Right cardiac atrium (tissue), 5 donors: ENCODE measurements around the gene ADGRD1. TPM values are rescaled to one million over a fixed set of nuclear protein-coding genes. Genes with fewer than 3 reads are reported as not detected.

Experiments used
- ATAC-seq, 2 donors: fragments of 200-7000 bp; cut with Tn5 transposase; one replicate each; pipeline versions ENCODE4 v1.8.0 to v1.9.1; 2020; ENCODE audit warnings: moderate library complexity in 2 of 2, mild to moderate bottlenecking in 1 of 2
- DNase-seq, 3 donors: peaks; one replicate each; pipeline ENCODE4 v3.0.0-alpha.2; 2020
- H3K27ac ChIP-seq: one replicate; pipeline ENCODE4 v1.5.1; 2013; ENCODE audit warnings: mild to moderate bottlenecking, low read length, control low read depth, moderate library complexity
- H3K27me3 ChIP-seq: one replicate; pipeline ENCODE4 v1.6.1; 2013; ENCODE audit not compliant: control insufficient read depth, insufficient read depth
- H3K4me1 ChIP-seq: one replicate; pipeline ENCODE4 v1.6.1; 2013; ENCODE audit warnings: low read length; ENCODE audit not compliant: control insufficient read depth, insufficient read depth
- H3K4me3 ChIP-seq: one replicate; pipeline ENCODE4 v1.5.1; 2013; ENCODE audit warnings: low read length, control low read depth
- H3K9me3 ChIP-seq: one replicate; pipeline ENCODE4 v1.6.1; 2013; ENCODE audit warnings: low read length; ENCODE audit not compliant: control insufficient read depth
- WGBS: extraction: QIAGEN DNeasy Blood & Tissue Kit; methylation state at CpG from one replicate; pipeline ENCODE4 v1.1.7; 2013; 5-methylcytosine and 5-hydroxymethylcytosine counted together
- intact Hi-C, 4 donors: fragments of 100-400 bp; cut with DNase I; formaldehyde crosslinking; loops; one replicate each; pipeline versions ENCODE4 v1.11.0 to v1.14.0; 2022 to 2023
- polyA plus RNA-seq: library from polyadenylated mRNA; stranded (reverse); fragments of 200-250 nt; gene quantifications from one replicate; pipeline ENCODE4 v1.2.3, GENCODE V29; 2013
- total RNA-seq, 4 donors: library from RNA; stranded (reverse); fragmentation: NEBNext Ultra II Directional; extraction: Animal tissue kit (Norgen Biotek cat#: 25700); gene quantifications; one replicate each; pipeline ENCODE4 v1.2.1, GENCODE V29; 2021
- donor health status: healthy with polysubstance abuse.
- donor health status: DM: no; HTN: yes; CAD: no.
- donor health status: DM: no; HTN: no; CAD: no.
- donor health status: DM: no; HTN: yes; CAD: no; lungs with severe emphysema.
- donor health status: DM: yes; HTN: yes; CAD: no.

The ADGRD1 gene
- total and polyA plus RNA-seq, 5 donors = 50.0 to 386 (median 234) TPM

DNA sequence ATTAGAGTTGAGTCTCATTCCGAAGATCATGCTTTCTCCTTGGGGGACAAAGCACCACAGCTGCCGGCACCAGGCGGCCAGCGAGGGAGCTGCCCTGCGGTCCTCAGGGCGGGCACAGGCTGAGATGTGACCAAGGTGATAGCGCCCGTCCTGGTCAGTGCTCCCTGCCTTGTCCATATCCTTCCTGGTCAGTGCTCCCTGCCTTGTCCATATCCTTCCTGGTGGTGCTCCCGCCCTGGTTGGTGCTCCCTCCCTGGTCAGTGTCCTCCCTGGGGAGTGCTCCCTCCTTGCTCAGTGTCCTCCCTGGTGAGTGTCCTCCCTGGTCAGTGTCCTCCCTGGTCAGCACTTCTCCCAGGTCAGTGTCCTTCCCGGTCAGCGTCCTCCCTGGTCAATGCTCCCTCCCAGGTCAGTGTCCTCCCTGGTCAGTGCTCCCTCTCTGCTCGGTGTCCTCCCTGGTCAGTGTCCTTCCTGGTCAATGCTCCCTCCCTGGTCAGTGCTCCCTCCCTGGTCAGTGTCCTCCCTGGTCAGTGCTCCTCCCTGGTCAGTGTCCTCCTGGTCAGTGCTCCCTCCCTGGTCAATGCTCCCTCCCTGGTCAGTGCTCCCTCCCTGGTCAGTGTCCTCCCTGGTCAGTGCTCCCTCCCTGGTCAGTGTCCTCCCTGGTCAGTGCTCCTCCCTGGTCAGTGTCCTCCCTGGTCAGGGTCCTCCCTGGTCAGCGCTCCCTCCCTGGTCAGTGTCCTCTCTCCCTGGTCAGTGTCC lies 92.2 kb downstream of the ADGRD1 start:
- H3K9me3 ChIP-seq = no peaks in the 10 kb centered on the region

DNA sequence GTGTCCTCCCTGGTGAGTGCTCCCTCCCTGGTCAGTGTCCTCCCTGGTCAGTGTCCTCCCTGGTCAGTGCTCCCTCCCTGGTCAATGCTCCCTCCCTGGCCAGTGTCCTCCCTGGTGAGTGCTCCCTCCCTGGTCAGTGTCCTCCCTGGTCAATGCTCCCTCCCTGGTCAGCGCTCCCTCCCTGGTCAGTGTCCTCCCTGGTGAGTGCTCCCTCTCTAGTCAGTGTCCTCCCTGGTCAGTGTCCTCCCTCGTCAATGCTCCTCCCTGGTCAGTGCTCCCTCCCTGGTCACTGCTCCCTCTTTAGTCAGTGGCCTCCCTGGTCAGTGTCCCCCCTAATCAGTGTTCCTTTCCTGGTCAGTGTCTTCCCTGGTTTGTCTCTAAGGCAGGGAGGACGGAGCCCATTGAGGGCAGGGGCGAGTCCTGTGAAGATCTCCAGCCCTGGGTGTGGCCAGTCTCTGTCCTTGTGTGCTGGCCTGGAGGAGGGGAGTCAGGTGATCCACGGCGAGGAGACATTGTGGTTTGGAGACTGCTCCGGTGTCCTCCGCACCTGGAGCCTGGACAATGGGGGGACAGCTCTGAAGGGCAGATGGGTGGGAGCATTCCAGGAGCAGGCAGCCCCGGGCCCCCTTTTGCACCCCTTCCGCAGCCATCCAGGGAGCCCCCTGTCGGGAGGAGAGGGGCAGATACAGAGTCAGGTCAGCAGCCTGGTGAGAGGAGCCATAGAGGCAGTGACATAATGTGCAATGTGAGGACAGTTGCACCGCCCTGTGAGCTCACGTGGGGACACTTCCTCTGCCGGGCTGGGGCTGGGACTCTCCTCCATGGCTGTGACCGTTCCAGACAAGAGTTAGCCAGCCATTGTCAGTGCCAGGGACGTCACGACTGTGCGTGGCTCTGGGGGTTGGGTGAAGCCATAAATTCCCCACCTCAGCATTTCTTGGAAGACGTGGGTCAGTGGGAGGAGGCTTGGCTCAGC lies 93.4 kb downstream of the ADGRD1 start:
- 52% methylated on average over 19 of the region's 19 CpGs for WGBS
- Histone ChIP-seq H3K4me3 (no peak overlapping the region), H3K9me3 (no peaks in the 10 kb centered on the region), H3K4me1 (peaks cover 19% of the 10 kb centered on the region), H3K27me3 (no peaks in the 10 kb centered on the region), H3K27ac (no peak overlapping the region)
- DNase-seq = peak; percentile 73 to 87 (median 75)
- intact Hi-C loops = no loop called here
- peak; percentile 55 to 67 for ATAC-seq

More for the DNA sequence above, 92.2 kb downstream of the ADGRD1 start:
- intact Hi-C loops = no loop called here
- 95% methylated on average over 13 of the region's 13 CpGs for WGBS
- Histone ChIP-seq H3K27ac (no peak overlapping the region), H3K4me3 (no peak overlapping the region), H3K4me1 (peaks cover 19% of the 10 kb centered on the region), H3K27me3 (no peaks in the 10 kb centered on the region)
- DNase-seq = peak in 1 of 3 donors; percentile 42
- ATAC-seq = no peak

DNA sequence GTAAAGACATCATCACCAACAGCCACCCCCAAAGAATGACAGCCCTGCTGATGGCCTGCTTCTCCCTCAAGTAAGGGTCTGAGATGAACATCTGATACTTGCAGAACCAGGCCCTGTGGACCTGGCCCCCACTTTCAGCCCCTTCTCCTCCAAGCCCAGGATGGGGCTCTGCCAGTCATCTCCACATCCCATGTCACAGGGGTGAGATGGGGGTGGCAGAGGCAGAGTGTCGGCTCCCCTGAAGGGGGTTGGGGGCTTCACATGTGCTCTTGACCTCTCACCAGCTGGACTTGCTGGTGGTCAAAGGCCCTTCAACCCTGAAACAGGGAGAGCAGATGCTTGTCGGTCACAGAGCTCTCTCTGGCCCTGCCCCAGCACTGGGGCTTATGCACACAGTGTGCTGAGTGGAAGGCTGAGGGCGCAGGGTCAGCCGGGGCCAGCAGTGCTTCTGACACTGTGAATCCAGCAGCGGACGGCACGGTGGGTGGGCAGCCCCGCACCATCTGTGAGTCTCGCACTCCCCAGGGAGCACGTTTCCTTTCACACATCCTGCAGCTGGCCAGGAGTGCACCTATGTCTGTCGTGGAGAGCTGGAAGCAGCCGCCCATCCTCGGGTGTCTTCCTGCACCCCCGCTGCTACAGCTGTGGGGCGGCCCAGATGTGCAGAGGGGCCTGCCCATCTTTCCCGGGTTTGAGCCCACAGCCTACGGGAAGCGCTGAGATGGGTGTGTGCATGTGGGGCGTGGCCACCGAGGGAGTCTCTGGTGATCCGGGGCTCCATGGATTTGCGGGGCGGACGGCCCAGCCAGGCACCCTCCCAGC lies 94.3 kb downstream of the ADGRD1 start:
- H3K4me1 ChIP-seq = peaks cover 19% of the 10 kb centered on the region
- no peaks in the 10 kb centered on the region for H3K27me3 ChIP-seq
- H3K4me3 ChIP-seq = no peak overlapping the region
- intact Hi-C loops = no loop called here
- WGBS = 50% methylated on average over 24 of the region's 24 CpGs
- H3K9me3 ChIP-seq = no peaks in the 10 kb centered on the region
- no peak overlapping the region for H3K27ac ChIP-seq
- peak in 2 of 3 donors; percentile 62 to 73 for DNase-seq
- peak; percentile 21 to 25 for ATAC-seq

DNA sequence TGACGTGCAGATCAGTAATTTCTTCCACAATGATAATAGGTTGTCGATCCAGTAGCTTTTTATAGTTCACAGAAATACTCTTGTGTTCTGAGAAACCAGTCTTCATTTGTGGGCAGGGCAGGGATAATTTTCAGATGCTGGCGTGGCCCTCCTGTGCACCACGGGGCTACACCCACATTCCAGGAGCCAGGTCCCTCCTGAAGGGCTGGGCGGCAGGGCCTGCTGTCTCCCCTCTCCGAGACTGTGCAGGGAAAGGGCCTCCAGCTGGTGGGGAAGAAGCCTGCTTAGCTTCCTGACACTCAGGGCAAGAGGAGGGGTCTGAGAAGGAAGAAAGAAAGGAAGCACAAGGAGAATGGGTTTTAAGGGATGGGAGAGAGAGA lies 94.9 kb downstream of the ADGRD1 start:
- DNase-seq = peak in 1 of 3 donors; percentile 41
- Histone ChIP-seq H3K4me3 (no peak overlapping the region), H3K27me3 (no peaks in the 10 kb centered on the region), H3K9me3 (no peaks in the 10 kb centered on the region), H3K27ac (no peak overlapping the region), H3K4me1 (peaks cover 19% of the 10 kb centered on the region)
- no peak for ATAC-seq
- intact Hi-C loops = no loop called here
- WGBS = 49% methylated on average over 6 of the region's 6 CpGs

DNA sequence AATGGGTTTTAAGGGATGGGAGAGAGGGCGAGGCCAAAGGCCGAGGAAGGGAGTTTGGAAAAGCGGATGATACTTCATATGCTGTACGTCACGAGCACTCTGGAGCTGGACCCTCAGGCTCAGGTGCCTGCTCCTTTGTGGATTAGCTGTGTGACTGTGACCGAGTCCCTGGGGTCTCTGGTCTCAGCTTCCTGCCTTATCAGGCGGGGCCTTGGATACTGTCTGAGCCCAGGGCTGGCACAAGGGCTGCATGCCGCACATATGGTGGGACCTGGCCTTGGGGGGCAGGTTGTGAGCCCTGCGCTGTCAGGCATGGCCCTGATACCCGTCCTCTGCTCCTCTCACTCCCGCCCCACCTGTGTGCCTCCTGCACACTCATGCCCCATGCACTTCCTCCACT lies 95.3 kb downstream of the ADGRD1 start:
- 83% methylated on average over 11 of the region's 11 CpGs for WGBS
- H3K9me3 ChIP-seq = no peaks in the 10 kb centered on the region
- H3K27ac ChIP-seq = no peak overlapping the region
- H3K4me3 ChIP-seq = no peak overlapping the region
- intact Hi-C loops = no loop called here
- DNase-seq (peak in 1 of 3 donors; percentile 59), ATAC-seq (peak in 1 of 2 donors; percentile 5)
- H3K4me1 ChIP-seq = peaks cover 19% of the 10 kb centered on the region
- no peaks in the 10 kb centered on the region for H3K27me3 ChIP-seq

DNA sequence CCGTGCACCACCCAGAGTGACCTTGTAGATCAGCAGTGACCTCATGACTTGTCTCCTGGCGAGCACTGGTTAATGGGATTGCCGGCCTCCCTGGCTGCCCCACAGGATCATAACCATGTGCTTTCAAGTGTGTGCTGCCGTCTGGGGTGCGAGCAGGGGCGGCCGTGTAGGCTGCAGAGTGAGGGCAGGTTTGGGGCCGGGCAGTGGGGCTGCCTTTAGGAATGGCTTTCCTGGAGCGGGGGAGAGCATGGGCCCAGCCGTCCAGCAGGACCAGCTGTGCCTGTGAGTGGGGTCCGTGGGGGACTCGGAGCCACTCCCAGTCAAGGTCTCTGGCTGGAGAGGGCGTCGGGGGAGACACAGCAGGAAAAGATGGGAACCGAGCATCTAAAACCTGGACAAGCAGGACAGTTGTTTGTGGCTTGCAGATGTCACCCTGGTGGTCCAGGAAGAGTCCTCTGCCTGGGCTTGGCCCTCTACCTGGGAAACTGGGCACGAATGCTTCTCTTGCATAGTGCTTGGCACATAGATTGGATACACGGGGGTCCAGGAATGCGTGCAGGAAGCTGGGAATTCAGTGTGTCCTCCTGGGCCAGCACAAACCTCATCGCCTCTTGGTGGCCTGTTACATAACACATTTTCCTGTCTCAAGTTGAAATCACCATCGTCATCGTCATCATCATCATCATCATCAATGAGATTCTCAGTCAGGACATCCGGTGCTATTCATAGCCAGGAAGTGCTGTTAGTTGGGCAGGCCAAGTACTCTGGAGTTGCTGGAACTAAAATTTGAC lies 96.0 kb downstream of the ADGRD1 start:
- peak in 1 of 2 donors; percentile 4 for ATAC-seq
- H3K9me3 ChIP-seq = no peaks in the 10 kb centered on the region
- no peak overlapping the region for H3K4me3 ChIP-seq
- no peaks in the 10 kb centered on the region for H3K27me3 ChIP-seq
- 52% methylated on average over 22 of the region's 22 CpGs for WGBS
- peak overlapping the region; percentile 52 for H3K27ac ChIP-seq
- peak in 2 of 3 donors; percentile 46 to 48 for DNase-seq
- intact Hi-C loops = no loop called here
- peaks cover 19% of the 10 kb centered on the region for H3K4me1 ChIP-seq

DNA sequence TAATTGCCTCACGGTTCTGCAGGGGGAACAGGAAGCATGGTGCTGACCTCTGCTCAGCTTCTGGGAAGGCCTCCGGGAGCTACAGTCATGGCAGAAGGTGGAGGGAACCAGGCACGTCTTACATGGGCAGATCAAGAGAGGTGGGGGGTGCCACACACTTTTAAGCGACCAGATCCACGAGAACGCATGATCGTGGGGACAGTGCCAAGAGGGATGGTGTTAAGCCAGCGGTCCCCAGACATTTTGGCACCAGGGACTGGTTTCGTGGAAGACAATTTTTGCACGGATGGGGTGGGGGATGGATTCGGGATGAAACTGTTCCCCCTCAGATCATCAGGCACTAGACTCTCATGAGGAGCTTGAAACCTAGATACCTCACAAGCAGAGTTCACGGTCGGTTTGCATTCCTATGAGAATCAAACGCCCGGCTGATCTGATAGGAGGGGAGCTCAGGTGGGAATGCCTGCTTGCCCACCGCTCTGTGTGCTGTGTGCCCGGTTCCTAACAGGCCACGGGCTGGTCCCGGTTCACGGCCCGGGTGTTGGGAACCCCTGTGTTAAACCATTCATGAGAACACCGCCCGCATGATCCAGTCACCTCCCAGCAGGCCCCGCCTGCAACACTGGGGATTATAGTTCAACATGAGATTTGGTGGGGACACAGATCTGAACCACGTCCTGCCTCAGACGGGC lies 96.9 kb downstream of the ADGRD1 start:
- Histone ChIP-seq H3K27ac (no peak overlapping the region), H3K4me1 (peaks cover 19% of the 10 kb centered on the region)

DNA sequence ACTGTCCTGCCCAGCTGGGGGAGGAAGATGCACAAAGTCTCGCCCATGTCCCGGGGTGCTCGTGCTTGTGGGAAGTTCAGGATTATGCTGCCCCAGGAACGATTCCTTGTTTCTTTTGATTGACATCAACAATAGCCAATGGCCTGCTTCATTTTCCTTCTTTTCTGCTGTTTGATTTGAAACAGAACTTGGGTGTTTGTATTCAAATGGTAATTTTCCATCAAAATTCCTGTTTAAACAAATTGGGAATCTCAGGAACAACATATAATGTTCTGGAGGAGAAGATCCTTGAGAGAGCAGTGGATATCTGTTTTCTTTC lies 97.4 kb downstream of the ADGRD1 start:
- 84% methylated on average over 4 of the region's 4 CpGs for WGBS
- ATAC-seq (no peak), DNase-seq (no peak)
- no peaks in the 10 kb centered on the region for H3K9me3 ChIP-seq
- intact Hi-C loops = no loop called here
- H3K4me3 ChIP-seq = no peak overlapping the region
- H3K4me1 ChIP-seq = peaks cover 19% of the 10 kb centered on the region
- H3K27me3 ChIP-seq = no peaks in the 10 kb centered on the region
- no peak overlapping the region for H3K27ac ChIP-seq

More for the DNA sequence above, 96.9 kb downstream of the ADGRD1 start:
- peak in 2 of 3 donors; percentile 48 to 54 for DNase-seq
- Histone ChIP-seq H3K4me3 (no peak overlapping the region), H3K9me3 (no peaks in the 10 kb centered on the region), H3K27me3 (no peaks in the 10 kb centered on the region)
- no peak for ATAC-seq
- intact Hi-C loops = no loop called here
- 72% methylated on average over 26 of the region's 26 CpGs for WGBS

DNA sequence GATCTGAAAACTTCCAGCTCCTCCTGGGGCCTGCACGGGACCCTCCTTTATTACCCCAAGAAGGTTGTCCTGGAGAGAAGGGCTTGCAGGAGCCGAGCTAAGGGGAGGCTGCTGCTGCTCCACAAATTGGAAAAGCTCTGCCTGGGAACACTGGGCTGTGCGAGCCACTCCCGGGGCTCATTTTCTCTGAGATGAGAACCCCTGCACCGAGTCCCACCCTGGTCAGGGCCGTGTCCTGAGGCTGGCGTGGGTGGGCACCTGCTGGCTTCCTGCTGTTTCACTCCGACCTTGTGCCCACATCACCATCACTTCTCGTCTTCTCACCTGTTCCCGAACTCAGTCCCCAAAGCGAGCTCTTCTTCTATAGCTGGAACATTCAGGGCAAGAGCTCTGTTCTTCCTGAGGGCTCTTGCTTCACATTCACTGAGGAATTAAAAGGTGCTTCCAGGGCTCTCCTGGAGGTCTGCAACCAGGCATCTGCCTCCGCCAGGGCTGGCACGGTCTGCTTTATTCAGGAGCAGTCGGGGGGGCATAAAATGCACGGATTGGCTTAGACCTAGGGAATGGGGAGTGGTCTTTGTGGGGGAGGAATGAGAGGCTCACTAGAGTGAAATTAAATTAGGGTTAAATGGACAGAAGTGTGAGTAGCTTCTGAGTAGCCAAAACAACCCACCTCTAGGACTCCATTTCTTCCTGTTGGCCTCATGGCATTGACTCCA lies 98.5 kb downstream of the ADGRD1 start:
- no peak overlapping the region for H3K4me3 ChIP-seq
- H3K9me3 ChIP-seq = no peaks in the 10 kb centered on the region
- DNase-seq (peak in 1 of 3 donors; percentile 16), ATAC-seq (no peak)
- H3K4me1 ChIP-seq = peaks cover 19% of the 10 kb centered on the region
- intact Hi-C loops = no loop called here
- no peaks in the 10 kb centered on the region for H3K27me3 ChIP-seq
- 92% methylated on average over 15 of the region's 15 CpGs for WGBS
- H3K27ac ChIP-seq = no peak overlapping the region
